Neural cell (in vitro differentiated cells): ENCODE results near the gene GPAM. TPM values are rescaled to one million over a fixed set of nuclear protein-coding genes. Genes with fewer than 3 reads are reported as not detected.

Experiments
- H2AFZ ChIP-seq: fragments of 200-600, 300-800 bp; sonication (generic), shearing (Covaris generic); 2 replicates; pipeline ENCODE4 v1.6.0; 2014; ENCODE audit warnings: low read depth, mild to moderate bottlenecking, antibody characterized with exemption, low read length, moderate library complexity
- H3F3A ChIP-seq: fragments of 200-600 bp; shearing (Covaris generic); 2 replicates; pipeline ENCODE4 v1.6.1; 2016; ENCODE audit warnings: mild to moderate bottlenecking, moderate library complexity, mixed read lengths, antibody characterized with exemption, low read length; ENCODE audit not compliant: insufficient read depth, poor library complexity, severe bottlenecking
- H3K27ac ChIP-seq: fragments of 200-600, 300-800 bp; sonication (generic), shearing (Covaris generic); 2 replicates; pipeline ENCODE4 v1.5.1; 2014; ENCODE audit warnings: mild to moderate bottlenecking, low read length, moderate library complexity
- H3K27me3 ChIP-seq: fragments of 300-800, 200-600 bp; sonication (generic), shearing (Covaris generic); 2 replicates; pipeline ENCODE4 v1.6.0; 2014; ENCODE audit warnings: mild to moderate bottlenecking, low read depth, low read length, moderate library complexity; ENCODE audit not compliant: insufficient read depth
- H3K36me3 ChIP-seq: fragments of 300-800, 200-600 bp; sonication (generic), shearing (Covaris generic); 2 replicates; pipeline ENCODE4 v1.5.1; 2014; ENCODE audit warnings: mild to moderate bottlenecking, antibody characterized with exemption, low read length, moderate library complexity; ENCODE audit not compliant: insufficient read depth
- H3K4me2 ChIP-seq: fragments of 300-800, 200-600 bp; sonication (generic), shearing (Covaris generic); 2 replicates; pipeline ENCODE4 v1.6.0; 2014; ENCODE audit warnings: mild to moderate bottlenecking, low read length
- H3K4me3 ChIP-seq: fragments of 300-800, 200-600 bp; sonication (generic), shearing (Covaris generic); 2 replicates; pipeline ENCODE4 v1.5.1; 2014; ENCODE audit warnings: mild to moderate bottlenecking, low read length, moderate library complexity
- H3K79me2 ChIP-seq: fragments of 200-600 bp; shearing (Covaris generic); replicated peaks from 2 replicates; pipeline ENCODE4 v1.6.0; 2014; ENCODE audit warnings: mild to moderate bottlenecking, low read length, moderate library complexity; ENCODE audit not compliant: insufficient read depth
- H3K9ac ChIP-seq: fragments of 300-800, 200-600 bp; sonication (generic), shearing (Covaris generic); 2 replicates; pipeline ENCODE4 v1.6.1; 2016; ENCODE audit warnings: mild to moderate bottlenecking, low read length, mixed read lengths
- H3K9me2 ChIP-seq: fragments of 200-600 bp; shearing (Covaris generic); 2 replicates; pipeline ENCODE4 v1.6.1; 2016; ENCODE audit warnings: mild to moderate bottlenecking, low read length, mixed read lengths; ENCODE audit not compliant: insufficient read depth
- H3K9me3 ChIP-seq: fragments of 200-600, 300-800 bp; sonication (generic), shearing (Covaris generic); 2 replicates; pipeline ENCODE4 v1.6.1; 2016; ENCODE audit warnings: mild to moderate bottlenecking, mixed run types, low read length, moderate library complexity, mixed read lengths
- H4K20me1 ChIP-seq: fragments of 200-600 bp; shearing (Covaris generic); 2 replicates; pipeline ENCODE4 v1.6.1; 2016; ENCODE audit warnings: mild to moderate bottlenecking, mixed run types; ENCODE audit not compliant: insufficient read depth
- EP300 ChIP-seq: fragments of 450-650 bp; conservative IDR thresholded peaks from 2 replicates; pipeline ENCODE4 v1.6.1; 2014; ENCODE audit warnings: antibody characterized with exemption, mild to moderate bottlenecking, moderate library complexity; ENCODE audit not compliant: poor library complexity, severe bottlenecking
- EZH2 ChIP-seq: fragments of 200-600, 300-800 bp; shearing (Covaris generic), sonication (generic); IDR thresholded peaks from 2 replicates; pipeline ENCODE4 v1.6.1; 2014; ENCODE audit warnings: antibody characterized with exemption, low read length, borderline replicate concordance, mild to moderate bottlenecking; ENCODE audit not compliant: insufficient read depth, poor library complexity, severe bottlenecking
- MXI1 ChIP-seq: fragments of 450-650 bp; conservative IDR thresholded peaks from 2 replicates; pipeline ENCODE4 v1.6.1; 2014; ENCODE audit warnings: antibody characterized with exemption, mild to moderate bottlenecking; ENCODE audit not compliant: poor library complexity, severe bottlenecking
- POLR2AphosphoS5 ChIP-seq: IDR thresholded peaks from 2 replicates; pipeline ENCODE4 v1.6.1; 2012
- RAD21 ChIP-seq: fragments of 450-650 bp; conservative IDR thresholded peaks from 2 replicates; pipeline ENCODE4 v1.6.1; 2014; ENCODE audit warnings: antibody characterized with exemption, mild to moderate bottlenecking, moderate library complexity
- SMC3 ChIP-seq: fragments of 450-650 bp; conservative IDR thresholded peaks from 2 replicates; pipeline ENCODE4 v1.6.1; 2014; ENCODE audit warnings: antibody characterized with exemption, mild to moderate bottlenecking, moderate library complexity; ENCODE audit not compliant: poor library complexity
- TAF1 ChIP-seq: IDR thresholded peaks from 2 replicates; pipeline ENCODE4 v1.6.1; 2012; ENCODE audit warnings: low read depth
- polyA plus RNA-seq: library from polyadenylated mRNA; depleted of rRNA; stranded (reverse); fragments of >200 nt; gene quantifications from 2 replicates; pipeline ENCODE4 v1.2.3, GENCODE V29; 2014
- TF ChIP-seq, protein P1 (sequence below): IDR thresholded peaks from 2 replicates; pipeline ENCODE4 v1.6.1; 2012; ENCODE audit warnings: borderline replicate concordance
- TF ChIP-seq, protein P2 (sequence below): fragments of 450-650 bp; IDR thresholded peaks from 2 replicates; pipeline ENCODE4 v1.5.1; 2014; ENCODE audit warnings: antibody characterized with exemption, mild to moderate bottlenecking, moderate library complexity; ENCODE audit not compliant: poor library complexity, severe bottlenecking

GPAM gene
- polyA plus RNA-seq, 1 donor from 2014 or later: 17.3 TPM

DNA sequence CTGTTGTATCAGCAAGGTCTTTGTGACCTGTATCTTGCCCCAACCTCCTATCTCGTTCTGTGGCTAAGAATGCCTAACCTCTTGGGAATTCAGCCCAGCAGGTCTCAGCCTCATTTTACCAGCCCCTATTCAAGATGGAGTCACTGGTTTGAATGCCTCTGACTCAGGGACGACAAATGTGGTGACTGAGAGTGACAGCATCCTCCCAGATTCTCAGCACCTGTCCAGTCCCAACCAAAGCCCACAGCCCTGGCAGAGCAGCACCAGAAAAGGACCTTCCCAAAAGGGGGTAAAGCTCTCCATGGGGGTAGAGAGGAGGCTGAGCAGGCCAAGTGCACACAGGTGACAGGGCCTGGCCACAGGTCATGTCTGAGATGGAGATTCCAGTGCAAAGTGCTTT is 35.4 kb upstream of the GPAM start:
- TF ChIP-seq SMC3 (no peak), EZH2 (no peak), RAD21 (no peak), POLR2AphosphoS5 (no peak), MXI1 (no peak), TAF1 (no peak)
- TF ChIP-seq, protein P1, sequence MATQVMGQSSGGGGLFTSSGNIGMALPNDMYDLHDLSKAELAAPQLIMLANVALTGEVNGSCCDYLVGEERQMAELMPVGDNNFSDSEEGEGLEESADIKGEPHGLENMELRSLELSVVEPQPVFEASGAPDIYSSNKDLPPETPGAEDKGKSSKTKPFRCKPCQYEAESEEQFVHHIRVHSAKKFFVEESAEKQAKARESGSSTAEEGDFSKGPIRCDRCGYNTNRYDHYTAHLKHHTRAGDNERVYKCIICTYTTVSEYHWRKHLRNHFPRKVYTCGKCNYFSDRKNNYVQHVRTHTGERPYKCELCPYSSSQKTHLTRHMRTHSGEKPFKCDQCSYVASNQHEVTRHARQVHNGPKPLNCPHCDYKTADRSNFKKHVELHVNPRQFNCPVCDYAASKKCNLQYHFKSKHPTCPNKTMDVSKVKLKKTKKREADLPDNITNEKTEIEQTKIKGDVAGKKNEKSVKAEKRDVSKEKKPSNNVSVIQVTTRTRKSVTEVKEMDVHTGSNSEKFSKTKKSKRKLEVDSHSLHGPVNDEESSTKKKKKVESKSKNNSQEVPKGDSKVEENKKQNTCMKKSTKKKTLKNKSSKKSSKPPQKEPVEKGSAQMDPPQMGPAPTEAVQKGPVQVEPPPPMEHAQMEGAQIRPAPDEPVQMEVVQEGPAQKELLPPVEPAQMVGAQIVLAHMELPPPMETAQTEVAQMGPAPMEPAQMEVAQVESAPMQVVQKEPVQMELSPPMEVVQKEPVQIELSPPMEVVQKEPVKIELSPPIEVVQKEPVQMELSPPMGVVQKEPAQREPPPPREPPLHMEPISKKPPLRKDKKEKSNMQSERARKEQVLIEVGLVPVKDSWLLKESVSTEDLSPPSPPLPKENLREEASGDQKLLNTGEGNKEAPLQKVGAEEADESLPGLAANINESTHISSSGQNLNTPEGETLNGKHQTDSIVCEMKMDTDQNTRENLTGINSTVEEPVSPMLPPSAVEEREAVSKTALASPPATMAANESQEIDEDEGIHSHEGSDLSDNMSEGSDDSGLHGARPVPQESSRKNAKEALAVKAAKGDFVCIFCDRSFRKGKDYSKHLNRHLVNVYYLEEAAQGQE: no peak
- H3K4me3 ChIP-seq: no peak overlapping the region

DNA sequence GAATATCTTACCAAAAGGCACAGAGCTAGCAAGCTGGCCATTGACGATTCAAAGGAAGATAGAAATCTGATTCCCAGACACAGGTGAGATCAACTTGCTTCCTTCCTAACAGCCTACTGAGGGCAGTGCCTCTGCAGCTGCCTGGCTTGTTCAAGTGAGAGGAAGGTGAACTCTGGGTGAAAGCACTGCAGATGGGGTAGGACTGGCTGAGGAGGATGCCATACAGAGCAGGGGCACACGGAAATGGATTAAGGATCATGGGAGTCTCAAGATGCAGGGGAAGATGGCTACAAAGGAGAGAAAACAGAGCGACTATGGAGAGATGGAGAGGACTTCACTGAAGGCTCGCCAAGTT is 34.4 kb upstream of the GPAM start:
- no peak overlapping the region for H3K27ac ChIP-seq
- H3K9me2 ChIP-seq: no peaks in the 10 kb centered on the region
- no peaks in the 10 kb centered on the region for H3K36me3 ChIP-seq
- H4K20me1 ChIP-seq: no peaks in the 10 kb centered on the region
- TF ChIP-seq POLR2AphosphoS5 (no peak), EP300 (no peak), SMC3 (no peak), RAD21 (no peak), TAF1 (no peak), EZH2 (no peak), MXI1 (no peak)
- TF ChIP-seq, protein P2, sequence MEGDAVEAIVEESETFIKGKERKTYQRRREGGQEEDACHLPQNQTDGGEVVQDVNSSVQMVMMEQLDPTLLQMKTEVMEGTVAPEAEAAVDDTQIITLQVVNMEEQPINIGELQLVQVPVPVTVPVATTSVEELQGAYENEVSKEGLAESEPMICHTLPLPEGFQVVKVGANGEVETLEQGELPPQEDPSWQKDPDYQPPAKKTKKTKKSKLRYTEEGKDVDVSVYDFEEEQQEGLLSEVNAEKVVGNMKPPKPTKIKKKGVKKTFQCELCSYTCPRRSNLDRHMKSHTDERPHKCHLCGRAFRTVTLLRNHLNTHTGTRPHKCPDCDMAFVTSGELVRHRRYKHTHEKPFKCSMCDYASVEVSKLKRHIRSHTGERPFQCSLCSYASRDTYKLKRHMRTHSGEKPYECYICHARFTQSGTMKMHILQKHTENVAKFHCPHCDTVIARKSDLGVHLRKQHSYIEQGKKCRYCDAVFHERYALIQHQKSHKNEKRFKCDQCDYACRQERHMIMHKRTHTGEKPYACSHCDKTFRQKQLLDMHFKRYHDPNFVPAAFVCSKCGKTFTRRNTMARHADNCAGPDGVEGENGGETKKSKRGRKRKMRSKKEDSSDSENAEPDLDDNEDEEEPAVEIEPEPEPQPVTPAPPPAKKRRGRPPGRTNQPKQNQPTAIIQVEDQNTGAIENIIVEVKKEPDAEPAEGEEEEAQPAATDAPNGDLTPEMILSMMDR: no peak
- TF ChIP-seq, protein P1: no peak
- no peak overlapping the region for H3K9ac ChIP-seq
- no peaks in the 10 kb centered on the region for H3K27me3 ChIP-seq
- H2AFZ ChIP-seq: no peak overlapping the region
- no peaks in the 10 kb centered on the region for H3K79me2 ChIP-seq
- no peak overlapping the region for H3K4me3 ChIP-seq
- H3F3A ChIP-seq: no peaks in the 10 kb centered on the region
- no peak overlapping the region for H3K4me2 ChIP-seq
- H3K9me3 ChIP-seq: no peaks in the 10 kb centered on the region

More for the DNA sequence above, 35.4 kb upstream of the GPAM start:
- Histone ChIP-seq H3K9ac (no peak overlapping the region), H3F3A (no peaks in the 10 kb centered on the region), H4K20me1 (no peaks in the 10 kb centered on the region), H3K9me3 (no peaks in the 10 kb centered on the region), H3K27ac (no peak overlapping the region), H2AFZ (no peak overlapping the region), H3K9me2 (no peaks in the 10 kb centered on the region), H3K36me3 (no peaks in the 10 kb centered on the region), H3K79me2 (no peaks in the 10 kb centered on the region), H3K27me3 (no peaks in the 10 kb centered on the region), H3K4me2 (no peak overlapping the region)
